GM21619 (cell line): ENCODE measurements around the gene LEMD2.

Experiments
- ATAC-seq: cut with Tn5 transposase; IDR thresholded peaks from one replicate; pipeline ENCODE4 v1.9.1; 2021; ENCODE audit not compliant: unreplicated experiment

Gene LEMD2

GRCh38 chr6:33725222-33725621, 63.7 kb downstream of the LEMD2 start:
- no peak for ATAC-seq

- ATAC-seq = no peak
Measured at GRCh38 chr6:33724102-33725023, 64.6 kb downstream of the LEMD2 start.

GRCh38 chr6:33723371-33724085, 65.4 kb downstream of the LEMD2 start:
- ATAC-seq = no peak

- ATAC-seq = no peak
Measured at GRCh38 chr6:33722103-33722623, 66.8 kb downstream of the LEMD2 start.

- ATAC-seq = no peak
Measured at GRCh38 chr6:33721508-33721907, 67.4 kb downstream of the LEMD2 start.
